GM10266 (cell line): ENCODE data around the gene HAAO.
A peak's percentile ranks its signal among the peaks of the same experiment; 100 is the strongest.

Experiments used
- DNase-seq: peaks from one replicate; pipeline ENCODE4 v3.0.0; 2012; ENCODE audit errors: extremely low spot score
- TF ChIP-seq, protein P1 (sequence below): IDR thresholded peaks from 2 replicates; pipeline ENCODE4 v1.5.1; 2012; ENCODE audit warnings: mild to moderate bottlenecking, low read depth; ENCODE audit not compliant: control insufficient read depth, insufficient read depth; ENCODE audit errors: missing control alignments

Gene HAAO

GRCh38 chr2:42793334-42794270 is 1.2 kb upstream of the HAAO start:
- peak; percentile 61 for DNase-seq
- TF ChIP-seq, protein P1, sequence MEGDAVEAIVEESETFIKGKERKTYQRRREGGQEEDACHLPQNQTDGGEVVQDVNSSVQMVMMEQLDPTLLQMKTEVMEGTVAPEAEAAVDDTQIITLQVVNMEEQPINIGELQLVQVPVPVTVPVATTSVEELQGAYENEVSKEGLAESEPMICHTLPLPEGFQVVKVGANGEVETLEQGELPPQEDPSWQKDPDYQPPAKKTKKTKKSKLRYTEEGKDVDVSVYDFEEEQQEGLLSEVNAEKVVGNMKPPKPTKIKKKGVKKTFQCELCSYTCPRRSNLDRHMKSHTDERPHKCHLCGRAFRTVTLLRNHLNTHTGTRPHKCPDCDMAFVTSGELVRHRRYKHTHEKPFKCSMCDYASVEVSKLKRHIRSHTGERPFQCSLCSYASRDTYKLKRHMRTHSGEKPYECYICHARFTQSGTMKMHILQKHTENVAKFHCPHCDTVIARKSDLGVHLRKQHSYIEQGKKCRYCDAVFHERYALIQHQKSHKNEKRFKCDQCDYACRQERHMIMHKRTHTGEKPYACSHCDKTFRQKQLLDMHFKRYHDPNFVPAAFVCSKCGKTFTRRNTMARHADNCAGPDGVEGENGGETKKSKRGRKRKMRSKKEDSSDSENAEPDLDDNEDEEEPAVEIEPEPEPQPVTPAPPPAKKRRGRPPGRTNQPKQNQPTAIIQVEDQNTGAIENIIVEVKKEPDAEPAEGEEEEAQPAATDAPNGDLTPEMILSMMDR, result no peak

GRCh38 chr2:42792087-42792582 is 248 bp downstream of the HAAO start:
- peak; percentile 46 for DNase-seq
- TF ChIP-seq, protein P1, result no peak

DNA sequence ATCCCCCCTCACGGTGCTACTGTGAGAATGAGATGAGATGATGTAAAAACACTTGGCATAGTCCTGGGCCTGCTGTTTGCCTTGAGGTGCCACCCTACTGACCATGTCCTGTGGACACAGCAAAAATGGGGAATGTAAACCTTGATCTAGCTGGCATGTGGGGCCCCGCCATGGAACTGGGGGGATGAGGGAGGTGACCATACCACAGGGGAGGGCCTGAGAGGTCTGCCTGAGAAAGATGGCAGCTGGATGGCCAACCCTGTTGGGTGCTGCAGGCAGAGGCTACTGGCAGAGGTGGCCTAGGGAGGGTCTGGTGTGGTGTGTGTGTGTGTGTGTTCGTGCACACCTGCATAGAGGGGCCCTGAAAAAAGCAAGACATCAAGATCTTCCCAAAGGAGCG is 777 bp downstream of the HAAO start:
- TF ChIP-seq, protein P1, result no peak

DNA sequence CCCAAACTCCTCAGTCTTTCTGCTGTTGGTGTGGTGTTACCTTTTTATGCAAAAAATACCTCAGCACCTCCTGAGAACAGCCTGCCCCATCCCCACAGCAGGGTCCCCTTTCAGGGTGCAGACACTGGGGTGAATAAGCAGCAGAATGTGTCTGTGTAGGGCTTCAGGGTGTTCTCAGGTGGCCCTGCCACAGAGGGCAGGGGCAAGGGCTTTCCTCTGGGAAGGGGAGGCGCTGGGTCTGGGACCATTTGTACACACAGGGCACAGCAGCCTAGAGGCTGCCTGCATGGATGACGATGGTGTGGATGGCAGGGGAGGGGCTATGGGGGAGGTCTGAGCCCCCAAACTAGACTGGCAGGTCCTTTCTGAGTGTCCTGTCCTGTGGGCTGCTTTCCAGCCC is 2.6 kb downstream of the HAAO start:
- TF ChIP-seq, protein P1, result no peak

More for the DNA sequence above, 777 bp downstream of the HAAO start:
- DNase-seq, result no peak

DNA sequence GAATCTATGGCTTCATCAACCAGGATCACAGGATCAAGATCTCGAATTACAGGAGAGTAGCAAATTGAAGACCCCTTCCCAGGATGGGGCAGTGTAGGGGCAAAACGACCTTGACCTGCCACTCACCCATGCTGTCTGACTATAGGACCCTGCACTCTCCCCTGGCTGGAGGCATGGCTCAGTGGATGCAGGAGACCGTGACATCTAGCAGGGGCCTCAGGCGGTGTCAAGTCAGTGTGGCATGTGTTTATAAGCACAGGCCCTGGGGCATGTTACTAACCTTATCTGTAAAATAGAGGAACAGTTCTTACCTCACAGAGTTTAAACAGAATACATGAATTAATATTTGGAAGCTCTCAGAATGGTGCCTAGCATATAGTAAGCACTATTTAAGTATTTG is 3.5 kb downstream of the HAAO start:
- DNase-seq, result no peak

More for the DNA sequence above, 2.6 kb downstream of the HAAO start:
- no peak for DNase-seq

DNA sequence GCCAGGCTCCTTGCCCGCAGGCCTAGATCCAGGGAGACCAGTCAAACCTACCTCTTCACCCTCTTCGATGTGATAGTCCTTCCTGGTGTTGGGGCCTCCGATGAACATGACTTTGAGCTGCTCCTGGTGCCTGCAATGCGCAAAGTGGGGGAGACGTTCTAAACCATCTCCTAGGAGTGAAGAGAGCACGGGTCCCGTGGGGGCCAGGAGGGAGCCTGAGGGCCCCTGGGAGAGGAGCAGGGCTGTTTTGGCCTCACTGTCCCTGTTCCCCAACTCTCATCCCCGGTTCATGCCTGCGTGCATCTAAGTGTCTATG is 3.9 kb downstream of the HAAO start:
- TF ChIP-seq, protein P1, result no peak
- DNase-seq, result no peak

More for the DNA sequence above, 3.5 kb downstream of the HAAO start:
- TF ChIP-seq, protein P1, result no peak
